T1000 (cell line): ENCODE results near the gene PITHD1.
"Not testable (repeated sequence)": the region's sequence is repeated elsewhere in the genome, so short reads cannot be mapped to it uniquely, and the experiment has no call there.

Experiments
- DNase-seq: peaks from one replicate; lab custom pipeline; 2025; ENCODE audit warnings: mixed read lengths; lab: John Stamatoyannopoulos, UW

PITHD1 gene

DNA sequence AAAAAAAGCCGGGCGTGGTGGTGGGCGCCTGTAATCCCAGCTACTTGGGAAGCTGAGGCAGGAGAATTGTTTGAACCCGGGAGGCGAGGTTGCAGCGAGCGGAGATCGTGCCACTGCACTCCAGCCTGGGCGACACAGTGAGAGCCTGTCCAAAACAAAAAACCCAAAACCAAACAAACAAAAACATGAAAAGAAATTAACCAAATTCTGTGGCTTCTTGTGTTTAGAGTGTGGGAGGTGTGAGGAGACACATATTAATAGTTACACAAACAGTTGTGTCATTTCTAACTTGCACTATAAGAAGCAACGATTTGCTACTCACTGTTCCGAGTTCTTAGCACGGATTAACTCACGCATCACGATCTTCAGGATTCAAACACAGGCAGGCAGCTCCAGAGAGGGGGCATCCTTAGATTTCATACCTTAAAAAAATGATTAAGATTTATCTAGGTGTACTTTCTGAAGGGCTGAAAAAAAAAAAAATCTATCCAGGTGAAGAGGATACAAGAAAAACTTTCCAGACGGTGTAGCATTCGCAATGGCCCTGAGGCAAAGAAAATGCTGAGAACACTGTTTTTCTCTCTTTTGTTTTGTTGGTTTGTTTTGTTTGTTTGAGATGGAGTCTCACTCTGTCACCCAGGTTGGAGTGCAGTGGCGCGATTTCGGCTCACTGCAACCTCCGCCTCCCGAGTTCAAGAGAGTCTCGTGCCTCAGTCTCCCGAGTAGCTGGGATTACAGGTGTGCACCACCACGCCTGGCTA, 47.7 kb downstream of the PITHD1 start:
- DNase-seq = no peak

DNA sequence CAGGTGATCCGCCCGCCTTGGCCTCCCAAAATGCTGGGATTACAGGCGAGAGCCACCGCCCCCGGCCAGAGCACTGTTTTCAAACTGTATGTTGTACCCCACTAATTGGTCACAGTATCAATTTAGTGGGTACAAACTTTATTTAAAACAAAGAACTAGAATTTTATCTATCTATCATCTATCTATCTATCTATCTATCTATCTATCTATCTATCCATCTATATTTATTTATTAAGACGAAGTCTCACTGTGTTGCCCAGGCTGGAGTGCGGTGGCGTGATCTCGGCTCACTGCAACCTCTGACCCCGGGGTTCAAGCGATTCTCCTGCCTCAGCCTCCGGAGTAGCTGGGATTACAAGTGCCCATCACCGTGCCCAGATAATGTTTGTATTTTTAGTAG, 48.4 kb downstream of the PITHD1 start:
- not testable (repeated sequence) for DNase-seq

DNA sequence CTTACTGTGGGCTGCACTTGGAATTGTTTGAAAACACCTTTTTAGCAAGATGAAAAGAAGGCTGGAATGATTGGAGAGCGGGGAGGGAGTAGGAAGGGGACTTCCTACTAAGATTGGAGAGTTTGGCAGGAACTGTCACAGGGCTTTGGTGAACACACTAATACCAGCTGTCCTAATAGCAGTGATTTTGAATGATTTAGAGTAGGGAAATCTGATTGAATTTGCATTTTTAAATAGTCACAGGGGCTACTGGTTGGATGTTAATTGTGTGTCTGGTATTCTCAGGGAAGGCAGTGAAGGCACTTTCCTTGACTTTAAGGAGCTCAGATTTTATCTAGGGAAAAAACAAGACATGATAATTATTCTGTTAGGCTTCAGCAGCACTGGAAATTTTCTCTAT, 49.5 kb downstream of the PITHD1 start:
- no peak for DNase-seq

DNA sequence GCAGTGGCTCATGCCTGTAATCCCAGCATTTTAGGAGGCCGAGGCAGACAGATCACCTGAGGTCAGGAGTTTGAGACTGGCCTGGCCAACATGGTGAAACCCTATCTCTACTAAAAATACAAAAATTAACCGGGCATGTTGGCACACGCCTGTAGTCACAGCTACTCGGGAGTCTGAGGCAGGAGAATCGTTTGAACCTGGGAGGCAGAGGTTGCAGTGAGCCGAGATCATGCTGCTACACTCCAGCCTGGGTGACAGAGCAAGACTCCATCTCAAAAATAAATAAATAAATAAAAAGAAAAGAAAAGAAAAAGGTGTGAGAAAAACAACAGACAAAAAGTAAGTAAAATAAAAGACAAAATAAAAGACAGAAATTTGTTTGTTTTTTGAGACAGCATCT, 55.9 kb downstream of the PITHD1 start:
- not testable (repeated sequence) for DNase-seq

DNA sequence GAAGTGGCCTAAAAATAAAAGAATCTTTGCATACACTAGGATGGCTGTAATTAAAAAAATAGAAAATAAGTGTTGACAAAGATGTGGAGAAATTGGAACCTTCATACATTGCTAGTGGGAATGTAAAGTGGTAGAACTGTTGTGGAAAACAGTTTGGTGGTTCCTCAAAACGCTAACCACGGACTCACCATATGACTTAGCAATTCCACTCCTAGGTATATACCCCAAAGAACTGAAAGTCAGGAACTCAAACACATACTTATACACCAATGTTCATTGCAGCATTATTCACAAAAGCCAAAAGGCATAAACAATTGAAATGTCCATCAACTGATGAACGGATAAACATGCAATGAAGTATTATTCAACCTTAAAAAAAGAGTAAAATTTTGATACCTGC, 57.8 kb downstream of the PITHD1 start:
- DNase-seq = no peak
